ENCODE results near the gene GPS2. TPM values are rescaled to one million over a fixed set of nuclear protein-coding genes. Genes with fewer than 3 reads are reported as not detected.

The GPS2 gene
- total and polyA plus RNA-seq, 10 of the 15 experiments (the other 5 are each of a cell fraction or from before 2014, with no cell fraction given) = 10.2 to 96.4 (median 42.5) TPM

DNA sequence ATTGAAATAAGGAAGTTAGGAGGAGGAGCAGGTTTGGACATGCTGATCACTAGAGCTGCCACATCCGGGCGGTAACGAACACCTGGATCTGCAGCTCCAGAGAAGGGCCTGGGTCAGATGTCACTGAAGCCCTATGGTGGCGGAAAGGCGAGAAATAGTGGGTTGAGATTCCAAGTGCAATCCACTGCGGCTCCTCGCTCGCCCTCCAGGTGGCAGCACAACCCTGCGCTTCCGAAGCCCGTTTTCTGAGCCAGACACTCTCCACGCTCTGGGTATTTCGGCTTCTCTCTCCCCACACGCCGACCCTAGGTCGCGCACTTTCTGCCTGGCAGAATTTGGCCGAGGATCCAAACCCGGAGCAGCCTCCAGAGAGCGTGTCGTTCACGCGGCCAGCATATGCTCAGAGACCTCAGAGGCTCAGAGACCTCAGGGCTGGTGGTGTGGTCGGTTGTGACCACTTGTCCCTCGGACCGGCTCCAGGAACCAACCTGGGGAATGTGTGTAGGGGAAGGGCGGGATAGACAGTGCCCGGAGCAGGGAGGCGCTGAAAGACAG is 34.6 kb downstream of the GPS2 start (continued):
- TF ChIP-seq, protein P1, sequence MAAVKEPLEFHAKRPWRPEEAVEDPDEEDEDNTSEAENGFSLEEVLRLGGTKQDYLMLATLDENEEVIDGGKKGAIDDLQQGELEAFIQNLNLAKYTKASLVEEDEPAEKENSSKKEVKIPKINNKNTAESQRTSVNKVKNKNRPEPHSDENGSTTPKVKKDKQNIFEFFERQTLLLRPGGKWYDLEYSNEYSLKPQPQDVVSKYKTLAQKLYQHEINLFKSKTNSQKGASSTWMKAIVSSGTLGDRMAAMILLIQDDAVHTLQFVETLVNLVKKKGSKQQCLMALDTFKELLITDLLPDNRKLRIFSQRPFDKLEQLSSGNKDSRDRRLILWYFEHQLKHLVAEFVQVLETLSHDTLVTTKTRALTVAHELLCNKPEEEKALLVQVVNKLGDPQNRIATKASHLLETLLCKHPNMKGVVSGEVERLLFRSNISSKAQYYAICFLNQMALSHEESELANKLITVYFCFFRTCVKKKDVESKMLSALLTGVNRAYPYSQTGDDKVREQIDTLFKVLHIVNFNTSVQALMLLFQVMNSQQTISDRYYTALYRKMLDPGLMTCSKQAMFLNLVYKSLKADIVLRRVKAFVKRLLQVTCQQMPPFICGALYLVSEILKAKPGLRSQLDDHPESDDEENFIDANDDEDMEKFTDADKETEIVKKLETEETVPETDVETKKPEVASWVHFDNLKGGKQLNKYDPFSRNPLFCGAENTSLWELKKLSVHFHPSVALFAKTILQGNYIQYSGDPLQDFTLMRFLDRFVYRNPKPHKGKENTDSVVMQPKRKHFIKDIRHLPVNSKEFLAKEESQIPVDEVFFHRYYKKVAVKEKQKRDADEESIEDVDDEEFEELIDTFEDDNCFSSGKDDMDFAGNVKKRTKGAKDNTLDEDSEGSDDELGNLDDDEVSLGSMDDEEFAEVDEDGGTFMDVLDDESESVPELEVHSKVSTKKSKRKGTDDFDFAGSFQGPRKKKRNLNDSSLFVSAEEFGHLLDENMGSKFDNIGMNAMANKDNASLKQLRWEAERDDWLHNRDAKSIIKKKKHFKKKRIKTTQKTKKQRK (IDR thresholded peaks at IDR 0.05; ENCODE audit: low read depth, low read length) = no peak
- TF ChIP-seq CREB1 (IDR thresholded peaks at IDR 0.05; ENCODE audit: low read depth) (no peak), HDGF (IDR thresholded peaks at IDR 0.05) (no peak), PAX5 (IDR thresholded peaks at IDR 0.05; ENCODE audit: borderline replicate concordance, low read depth, low read length) (peak; percentile 46; the same call in 1 of the 2 replicates), BHLHE40 (IDR thresholded peaks at IDR 0.05; ENCODE audit: borderline replicate concordance in 1 of 2, low read depth in 2 of 2, low read length in 1 of 2) (peak in 1 of 2 experiments; percentile 33; a peak in 2 of 4 replicates), ATF7 (IDR thresholded peaks at IDR 0.05; ENCODE audit: low read depth) (no peak), BCL11A (IDR thresholded peaks at IDR 0.05; ENCODE audit: low read depth, low read length) (no peak), GATAD2B (conservative IDR thresholded peaks at IDR 0.05; ENCODE audit: low read depth) (no peak; the same call in 1 of the 2 replicates), IRF4 (IDR thresholded peaks at IDR 0.05; ENCODE audit: low read depth, low read length) (peak; percentile 57; the same call in 1 of the 2 replicates), EZH2 (IDR thresholded peaks at IDR 0.05; ENCODE audit: borderline replicate concordance, control insufficient read depth, low read depth, low read length) (no peak), SIN3A (IDR thresholded peaks at IDR 0.05; ENCODE audit: low read depth, low read length) (no peak), ETV6 (conservative IDR thresholded peaks at IDR 0.05 in 1 of 2, IDR thresholded peaks at IDR 0.05 in 1 of 2; ENCODE audit: borderline replicate concordance in 1 of 2, low read depth in 1 of 2) (no peak), BACH1 (IDR thresholded peaks at IDR 0.05; ENCODE audit: borderline replicate concordance) (no peak), NRF1 (conservative IDR thresholded peaks at IDR 0.05; ENCODE audit: low read depth, low read length) (no peak)
- TF ChIP-seq, protein P2, sequence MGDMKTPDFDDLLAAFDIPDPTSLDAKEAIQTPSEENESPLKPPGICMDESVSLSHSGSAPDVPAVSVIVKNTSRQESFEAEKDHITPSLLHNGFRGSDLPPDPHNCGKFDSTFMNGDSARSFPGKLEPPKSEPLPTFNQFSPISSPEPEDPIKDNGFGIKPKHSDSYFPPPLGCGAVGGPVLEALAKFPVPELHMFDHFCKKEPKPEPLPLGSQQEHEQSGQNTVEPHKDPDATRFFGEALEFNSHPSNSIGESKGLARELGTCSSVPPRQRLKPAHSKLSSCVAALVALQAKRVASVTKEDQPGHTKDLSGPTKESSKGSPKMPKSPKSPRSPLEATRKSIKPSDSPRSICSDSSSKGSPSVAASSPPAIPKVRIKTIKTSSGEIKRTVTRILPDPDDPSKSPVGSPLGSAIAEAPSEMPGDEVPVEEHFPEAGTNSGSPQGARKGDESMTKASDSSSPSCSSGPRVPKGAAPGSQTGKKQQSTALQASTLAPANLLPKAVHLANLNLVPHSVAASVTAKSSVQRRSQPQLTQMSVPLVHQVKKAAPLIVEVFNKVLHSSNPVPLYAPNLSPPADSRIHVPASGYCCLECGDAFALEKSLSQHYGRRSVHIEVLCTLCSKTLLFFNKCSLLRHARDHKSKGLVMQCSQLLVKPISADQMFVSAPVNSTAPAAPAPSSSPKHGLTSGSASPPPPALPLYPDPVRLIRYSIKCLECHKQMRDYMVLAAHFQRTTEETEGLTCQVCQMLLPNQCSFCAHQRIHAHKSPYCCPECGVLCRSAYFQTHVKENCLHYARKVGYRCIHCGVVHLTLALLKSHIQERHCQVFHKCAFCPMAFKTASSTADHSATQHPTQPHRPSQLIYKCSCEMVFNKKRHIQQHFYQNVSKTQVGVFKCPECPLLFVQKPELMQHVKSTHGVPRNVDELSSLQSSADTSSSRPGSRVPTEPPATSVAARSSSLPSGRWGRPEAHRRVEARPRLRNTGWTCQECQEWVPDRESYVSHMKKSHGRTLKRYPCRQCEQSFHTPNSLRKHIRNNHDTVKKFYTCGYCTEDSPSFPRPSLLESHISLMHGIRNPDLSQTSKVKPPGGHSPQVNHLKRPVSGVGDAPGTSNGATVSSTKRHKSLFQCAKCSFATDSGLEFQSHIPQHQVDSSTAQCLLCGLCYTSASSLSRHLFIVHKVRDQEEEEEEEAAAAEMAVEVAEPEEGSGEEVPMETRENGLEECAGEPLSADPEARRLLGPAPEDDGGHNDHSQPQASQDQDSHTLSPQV (IDR thresholded peaks at IDR 0.05) = no peak
- TF ChIP-seq, protein P3, sequence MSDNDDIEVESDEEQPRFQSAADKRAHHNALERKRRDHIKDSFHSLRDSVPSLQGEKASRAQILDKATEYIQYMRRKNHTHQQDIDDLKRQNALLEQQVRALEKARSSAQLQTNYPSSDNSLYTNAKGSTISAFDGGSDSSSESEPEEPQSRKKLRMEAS (IDR thresholded peaks at IDR 0.05; ENCODE audit: low read depth, low read length) = 0 out of 2 replicates have a peak, but pooled peaks have one; percentile 53
- TF ChIP-seq, protein P4, sequence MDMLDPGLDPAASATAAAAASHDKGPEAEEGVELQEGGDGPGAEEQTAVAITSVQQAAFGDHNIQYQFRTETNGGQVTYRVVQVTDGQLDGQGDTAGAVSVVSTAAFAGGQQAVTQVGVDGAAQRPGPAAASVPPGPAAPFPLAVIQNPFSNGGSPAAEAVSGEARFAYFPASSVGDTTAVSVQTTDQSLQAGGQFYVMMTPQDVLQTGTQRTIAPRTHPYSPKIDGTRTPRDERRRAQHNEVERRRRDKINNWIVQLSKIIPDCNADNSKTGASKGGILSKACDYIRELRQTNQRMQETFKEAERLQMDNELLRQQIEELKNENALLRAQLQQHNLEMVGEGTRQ (IDR thresholded peaks at IDR 0.05; ENCODE audit: borderline replicate concordance, low read depth, low read length) = no peak

Measured in GM12878 (cell line).